HCT116 (cell line): Measurements from ENCODE around the gene MGRN1. TPM values are rescaled to one million over a fixed set of nuclear protein-coding genes. Genes with fewer than 3 reads are reported as not detected.

ENCODE experiments used
- ATAC-seq: fragments of 200-7000 bp; cut with Tn5 transposase; 2 replicates; pipeline ENCODE4 v1.9.1; 2020; ENCODE audit warnings: mild to moderate bottlenecking, moderate library complexity
- BruUV-seq: library from RNA; stranded (reverse); fragments of 400-500 nt; replicated peaks from 2 replicates; lab custom pipeline; 2021; lab: Mats Ljungman, UMichigan
- CTCF ChIA-PET: fragments of 300-600 bp; sonication (Branson Sonifier 250); formaldehyde crosslinking; loops from one replicate; lab custom pipeline; 2021; ENCODE audit warnings: antibody characterized with exemption; lab: Charles Lee
- POLR2A ChIA-PET: fragments of 300-600, 350-600 bp; sonication (Branson Sonifier 250); formaldehyde crosslinking; loops from one replicate; lab custom pipeline; 2021; ENCODE audit warnings: antibody characterized with exemption; lab: Charles Lee
- RAD21 ChIA-PET, 2 experiments: fragments of 300-600 bp; sonication (Branson Sonifier 250); formaldehyde crosslinking; loops; one replicate each; lab custom pipeline; 2023; ENCODE audit warnings: low total read pairs in 2 of 2; ENCODE audit not compliant: uncharacterized antibody in 2 of 2, unreplicated experiment in 2 of 2, low non-redundant PET in 1 of 2; lab: Charles Lee
- DNase-seq: peaks from one replicate; pipeline ENCODE4 v3.0.0-alpha.2; 2010; ENCODE audit warnings: low read depth, low spot score
- H2AFZ ChIP-seq: fragments of 200-600 bp; shearing (Covaris generic), sonication (generic); 2 replicates; pipeline ENCODE4 v1.6.1; 2017; ENCODE audit warnings: low read depth, mixed run types, mixed read lengths, antibody characterized with exemption, low read length; ENCODE audit not compliant: poor library complexity, severe bottlenecking
- H3K27ac ChIP-seq: 2 replicates; pipeline ENCODE4 v1.5.1; 2012; ENCODE audit warnings: low read depth, low read length
- H3K27me3 ChIP-seq: fragments of 200-600 bp; sonication (generic); 2 replicates; pipeline ENCODE4 v1.6.1; 2016; ENCODE audit warnings: mixed run types, low read length, mixed read lengths; ENCODE audit not compliant: insufficient read depth
- H3K36me3 ChIP-seq, 2 experiments: fragments of 200-500 bp in 1 of 2; fragments of 200-600 bp in 1 of 2; sonication (Bioruptor generic) in 1 of 2; sonication (generic) in 1 of 2; 2 replicates each; pipeline versions ENCODE4 v1.5.1 to v1.6.1; 2014 to 2016; ENCODE audit warnings: low read length in 2 of 2, inconsistent platforms in 1 of 2, mixed read lengths in 1 of 2, mixed run types in 1 of 2; ENCODE audit not compliant: insufficient read depth in 2 of 2, control insufficient read depth in 1 of 2
- H3K4me1 ChIP-seq, 2 experiments: fragments of 200-600 bp in 1 of 2; sonication (generic) in 1 of 2; 2 replicates each; pipeline versions ENCODE4 v1.5.1 to v1.6.1; 2012 to 2017; ENCODE audit warnings: low read length in 2 of 2, inconsistent platforms in 1 of 2, mild to moderate bottlenecking in 1 of 2, mixed read lengths in 1 of 2, mixed run types in 1 of 2, moderate library complexity in 1 of 2; ENCODE audit not compliant: insufficient read depth in 2 of 2, control insufficient read depth in 1 of 2
- H3K4me2 ChIP-seq: fragments of 200-600 bp; sonication (generic); 2 replicates; pipeline ENCODE4 v1.6.1; 2017; ENCODE audit warnings: mixed run types, low read length, mixed read lengths
- H3K4me3 ChIP-seq, 2 experiments: fragments of 200-600 bp in 1 of 2; sonication (generic) in 1 of 2; replicated peaks in 1 of 2; 2 replicates each; pipeline ENCODE4 v1.5.1; 2011 to 2016; ENCODE audit warnings: low read length in 2 of 2, control low read depth in 1 of 2, low read depth in 1 of 2, mild to moderate bottlenecking in 1 of 2, mixed read lengths in 1 of 2, mixed run types in 1 of 2
- H3K79me2 ChIP-seq: fragments of 200-600 bp; sonication (generic); 2 replicates; pipeline ENCODE4 v1.6.1; 2017; ENCODE audit warnings: mild to moderate bottlenecking, mixed run types, low read length, moderate library complexity, mixed read lengths; ENCODE audit not compliant: insufficient read depth
- H3K9ac ChIP-seq: fragments of 200-600 bp; sonication (generic); 2 replicates; pipeline ENCODE4 v1.6.1; 2016; ENCODE audit warnings: low read length, mixed read lengths
- H3K9me2 ChIP-seq: fragments of 200-600 bp; sonication (generic), shearing (Covaris generic); 2 replicates; pipeline ENCODE4 v1.6.1; 2017; ENCODE audit warnings: mixed run types, mild to moderate bottlenecking, moderate library complexity; ENCODE audit not compliant: insufficient read depth
- H3K9me3 ChIP-seq, 2 experiments: fragments of 200-500 bp in 1 of 2; fragments of 200-600 bp in 1 of 2; sonication (Bioruptor generic) in 1 of 2; sonication (generic) in 1 of 2; 2 replicates each; pipeline ENCODE4 v1.6.1; 2014 to 2017; ENCODE audit warnings: low read length in 2 of 2, mixed read lengths in 2 of 2, inconsistent platforms in 1 of 2, low read depth in 1 of 2, mild to moderate bottlenecking in 1 of 2, mixed run types in 1 of 2, moderate library complexity in 1 of 2; ENCODE audit not compliant: control insufficient read depth in 1 of 2, insufficient read depth in 1 of 2
- H4K20me1 ChIP-seq: fragments of 200-600 bp; sonication (generic), shearing (Covaris generic); 2 replicates; pipeline ENCODE4 v1.6.1; 2017; ENCODE audit warnings: mixed run types, mild to moderate bottlenecking, moderate library complexity; ENCODE audit not compliant: insufficient read depth
- CBX3 ChIP-seq: IDR thresholded peaks from 2 replicates; pipeline ENCODE4 v1.6.1; 2012; ENCODE audit warnings: low read depth
- CEBPB ChIP-seq: IDR thresholded peaks from 2 replicates; pipeline ENCODE4 v1.6.1; 2012; ENCODE audit warnings: low read depth
- EGR1 ChIP-seq: IDR thresholded peaks from 2 replicates; pipeline ENCODE4 v1.6.1; 2012; ENCODE audit warnings: low read depth
- EZH2phosphoT487 ChIP-seq: fragments of 200-600 bp; IDR thresholded peaks from 2 replicates; pipeline ENCODE4 v1.6.1; 2018; ENCODE audit warnings: antibody characterized with exemption, borderline replicate concordance
- JUND ChIP-seq: IDR thresholded peaks from 2 replicates; pipeline ENCODE4 v1.6.1; 2012
- RAD21 ChIP-seq: IDR thresholded peaks from 2 replicates; pipeline ENCODE4 v1.6.1; 2012; ENCODE audit warnings: low read depth, mild to moderate bottlenecking
- REST ChIP-seq: IDR thresholded peaks from 2 replicates; pipeline ENCODE4 v1.6.1; 2012; ENCODE audit warnings: low read depth
- SP1 ChIP-seq: IDR thresholded peaks from 2 replicates; pipeline ENCODE4 v1.6.1; 2012; ENCODE audit warnings: low read depth
- TCF7L2 ChIP-seq: IDR thresholded peaks from 2 replicates; pipeline ENCODE4 v1.7.0; 2011; ENCODE audit warnings: borderline replicate concordance, inconsistent platforms; ENCODE audit not compliant: insufficient read depth, insufficient read length; ENCODE audit errors: extremely low read depth
- ZNF274 ChIP-seq: fragments of 200-500 bp; sonication (Bioruptor generic); IDR thresholded peaks from 2 replicates; pipeline ENCODE4 v1.6.1; 2014; ENCODE audit warnings: mild to moderate bottlenecking, low read depth, low read length, inconsistent platforms
- intact Hi-C: fragments of 100-400 bp; cut with micrococcal nuclease; formaldehyde crosslinking; loops from 2 replicates; pipeline ENCODE4 v1.10.0; 2022
- total RNA-seq: library from RNA; stranded (reverse); gene quantifications from one replicate; pipeline ENCODE4 v1.2.1, GENCODE V29; 2021; ENCODE audit not compliant: unreplicated experiment
- TF ChIP-seq, protein P1 (sequence below): IDR thresholded peaks from 2 replicates; pipeline ENCODE4 v1.6.1; 2012

MGRN1 gene
- total RNA-seq, 1 experiment from 2014 or later = 50.6 TPM

DNA sequence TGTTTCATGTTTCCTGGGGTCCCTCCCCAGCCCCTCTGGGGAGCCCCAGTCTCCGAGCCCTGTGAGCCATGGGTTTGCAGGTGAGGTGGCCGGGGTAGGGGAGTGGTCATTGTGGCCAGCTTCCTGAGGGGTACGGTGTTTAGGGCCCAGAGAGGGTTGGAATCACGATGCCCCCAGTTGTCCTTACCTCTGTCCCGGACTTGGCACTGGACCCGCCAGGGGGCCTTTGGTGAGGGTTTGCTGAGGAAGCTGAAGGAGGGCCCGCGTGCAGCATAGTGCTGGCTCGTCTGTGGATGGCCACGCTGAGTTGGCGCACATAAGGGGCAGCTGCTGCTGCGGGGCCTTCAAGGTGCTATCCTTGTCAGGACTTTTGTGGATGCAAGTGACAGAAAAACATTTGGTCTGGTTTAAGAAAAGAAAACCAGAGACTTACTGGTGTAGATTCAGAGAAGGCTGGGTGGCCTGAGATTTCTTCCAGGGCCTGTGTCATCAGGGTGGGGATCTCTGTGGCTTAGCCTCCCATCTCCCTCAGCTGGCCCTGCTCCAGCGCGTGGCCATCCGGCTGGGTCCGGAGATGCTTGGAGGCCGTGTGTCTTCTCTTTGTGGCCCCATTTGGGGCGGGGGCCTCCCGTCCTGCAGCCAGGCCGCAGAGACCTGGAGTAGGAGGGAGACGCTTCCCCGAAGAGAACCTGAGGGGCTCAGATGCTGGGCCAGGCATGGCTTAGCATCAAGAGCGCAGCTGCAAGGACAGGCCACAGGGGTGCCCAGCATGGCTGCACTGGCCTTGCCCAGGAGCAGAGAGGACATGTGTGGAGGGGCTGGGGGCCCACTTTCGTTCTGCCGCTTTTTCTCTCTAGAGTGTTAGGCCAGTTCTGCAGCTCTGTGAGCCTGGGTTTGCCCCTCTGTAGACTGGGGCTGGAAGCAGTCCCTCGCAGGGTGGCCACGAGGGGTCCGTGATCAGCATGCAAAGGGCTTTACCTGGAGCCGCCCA is 35.0 kb downstream of the MGRN1 start:
- Histone ChIP-seq H3K9ac (no peak overlapping the region), H3K9me3 (no peaks in the 10 kb centered on the region), H3K9me2 (no peaks in the 10 kb centered on the region), H3K4me1 (0 out of 4 replicates have a peak, but pooled peaks cover 0 to 9% of the 10 kb centered on the region in 2 experiments), H3K79me2 (no peaks in the 10 kb centered on the region), H3K36me3 (peaks cover 4 to 12% of the 10 kb centered on the region in 2 experiments; a peak in 2 of 4 replicates), H3K27ac (no peak overlapping the region), H3K4me3 (no peak overlapping the region), H2AFZ (no peak overlapping the region), H3K4me2 (no peak overlapping the region), H4K20me1 (no peaks in the 10 kb centered on the region), H3K27me3 (no peaks in the 10 kb centered on the region)
- RAD21 ChIA-PET = no interaction called here
- CTCF ChIA-PET = no interaction called here
- no peak for DNase-seq
- TF ChIP-seq, protein P1, sequence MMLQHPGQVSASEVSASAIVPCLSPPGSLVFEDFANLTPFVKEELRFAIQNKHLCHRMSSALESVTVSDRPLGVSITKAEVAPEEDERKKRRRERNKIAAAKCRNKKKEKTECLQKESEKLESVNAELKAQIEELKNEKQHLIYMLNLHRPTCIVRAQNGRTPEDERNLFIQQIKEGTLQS = no peak
- TF ChIP-seq TCF7L2 (no peak), EZH2phosphoT487 (no peak)
- no peak for ATAC-seq
- intact Hi-C loops = loop anchor here (10.0 kb wide), 1 partner anchor 145 kb away; no protein-coding TSS in a partner anchor
- no TSS peak for BruUV-seq
- POLR2A ChIA-PET = interaction anchor here (0.5 kb wide), 1 partner anchor 362 kb away, joined by 3 read pairs; no protein-coding TSS in a partner anchor

- CTCF ChIA-PET = no interaction called here
- H3K27ac ChIP-seq = no peak overlapping the region
- no peak overlapping the region for H3K9ac ChIP-seq
Observed at GRCh38 chr16:4660454-4661007, 35.9 kb downstream of the MGRN1 start.

More at GRCh38 chr16:4660454-4661007, 35.9 kb downstream of the MGRN1 start:
- Histone ChIP-seq H4K20me1 (no peaks in the 10 kb centered on the region), H3K9me3 (no peaks in the 10 kb centered on the region), H3K4me3 (no peak overlapping the region), H3K36me3 (peaks cover 4 to 9% of the 10 kb centered on the region in 2 experiments; a peak in 2 of 4 replicates), H3K79me2 (no peaks in the 10 kb centered on the region), H3K9me2 (no peaks in the 10 kb centered on the region), H3K4me1 (0 out of 4 replicates have a peak, but pooled peaks cover 0 to 10% of the 10 kb centered on the region in 2 experiments), H2AFZ (no peak overlapping the region)
- ChIA-PET POLR2A (no interaction called here), RAD21 (no interaction called here)
- DNase-seq = no peak
- no peak for TF ChIP-seq REST
- TF ChIP-seq CEBPB = no peak
- TF ChIP-seq SP1 = no peak
- TF ChIP-seq JUND = no peak
- no peak for TF ChIP-seq EGR1
- no peak for TF ChIP-seq ZNF274
- no peak for TF ChIP-seq CBX3
- TF ChIP-seq RAD21 = no peak
- TF ChIP-seq, all 23 proteins: peak for 0
- ATAC-seq = no peak
- Histone ChIP-seq H3K27me3 (no peaks in the 10 kb centered on the region), H3K4me2 (no peak overlapping the region)
- no TSS peak for BruUV-seq
- intact Hi-C loops = no loop called here
